ENCODE measurements around the gene ANXA3. TPM values are rescaled to one million over a fixed set of nuclear protein-coding genes. Genes with fewer than 3 reads are reported as not detected.
A peak's percentile ranks its signal among the peaks of the same experiment; 100 is the strongest.
"Not testable (repeated sequence)": the region's sequence is repeated elsewhere in the genome, so short reads cannot be mapped to it uniquely, and the experiment has no call there.

The ANXA3 gene
- 60.6 and 67.4 TPM in 2 replicates for total RNA-seq

- DNase-seq, result peak; percentile 55
Observed at GRCh38 chr4:78551420-78552351, at the start of gene ANXA3. ANXA3 (plus strand) TSS chr4:78551770; CDS start chr4:78554474, 2,704 bp downstream.

GRCh38 chr4:78506260-78506659 is 45.3 kb upstream of the ANXA3 start:
- not testable (repeated sequence) for DNase-seq

- DNase-seq, result no peak
Observed at GRCh38 chr4:78509043-78509442, 42.5 kb upstream of the ANXA3 start.

- no peak for DNase-seq
Observed at GRCh38 chr4:78510108-78510507, 41.5 kb upstream of the ANXA3 start.

- no peak for DNase-seq
Observed at GRCh38 chr4:78510681-78511080, 40.9 kb upstream of the ANXA3 start.

GRCh38 chr4:78512357-78512920 is 39.1 kb upstream of the ANXA3 start:
- DNase-seq, result no peak

- no peak for DNase-seq
Observed at GRCh38 chr4:78513411-78513975, 38.1 kb upstream of the ANXA3 start.

- DNase-seq, result peak; percentile 65
Observed at GRCh38 chr4:78517050-78517652, 34.4 kb upstream of the ANXA3 start.

- DNase-seq, result peak; percentile 67
Observed at GRCh38 chr4:78518561-78518960, 33.0 kb upstream of the ANXA3 start.

GRCh38 chr4:78519962-78520361 is 31.6 kb upstream of the ANXA3 start:
- no peak for DNase-seq

GRCh38 chr4:78520808-78521226 is 30.8 kb upstream of the ANXA3 start:
- peak; percentile 24 for DNase-seq

- DNase-seq, result no peak
Observed at GRCh38 chr4:78524009-78524408, 27.6 kb upstream of the ANXA3 start.

GRCh38 chr4:78525559-78525958 is 26.0 kb upstream of the ANXA3 start:
- no peak for DNase-seq

GRCh38 chr4:78527103-78527502 is 24.5 kb upstream of the ANXA3 start:
- DNase-seq, result no peak

GRCh38 chr4:78527555-78527954 is 24.0 kb upstream of the ANXA3 start:
- DNase-seq, result no peak

- DNase-seq, result no peak
Observed at GRCh38 chr4:78528327-78528726, 23.2 kb upstream of the ANXA3 start.

GRCh38 chr4:78529569-78530209 is 21.9 kb upstream of the ANXA3 start:
- no peak for DNase-seq

GRCh38 chr4:78532046-78532445 is 19.5 kb upstream of the ANXA3 start:
- DNase-seq, result peak; percentile 33

GRCh38 chr4:78533854-78534253 is 17.7 kb upstream of the ANXA3 start:
- no peak for DNase-seq

- peak; percentile 28 for DNase-seq
Observed at GRCh38 chr4:78534286-78534955, 17.1 kb upstream of the ANXA3 start.

- no peak for DNase-seq
Observed at GRCh38 chr4:78542373-78542772, 9.2 kb upstream of the ANXA3 start.

Data from dermis blood vessel endothelial cell (primary cell).